D721Med (cell line): ENCODE results near the gene LDLRAD4.

Experiments used
- DNase-seq: peaks from one replicate; pipeline ENCODE4 v3.0.0; 2011; ENCODE audit warnings: low spot score; ENCODE audit not compliant: insufficient read length
- FAIRE-seq: peaks from 2 replicates; lab custom pipeline; 2011; peaks lifted over from hg19 to GRCh38; lab: Jason Lieb, UNC
- TF ChIP-seq, protein P1 (sequence below): IDR thresholded peaks from 2 replicates; pipeline ENCODE4 v1.5.1; 2012; ENCODE audit warnings: mild to moderate bottlenecking, control low read depth; ENCODE audit not compliant: insufficient read depth; ENCODE audit errors: missing control alignments

LDLRAD4 gene

DNA sequence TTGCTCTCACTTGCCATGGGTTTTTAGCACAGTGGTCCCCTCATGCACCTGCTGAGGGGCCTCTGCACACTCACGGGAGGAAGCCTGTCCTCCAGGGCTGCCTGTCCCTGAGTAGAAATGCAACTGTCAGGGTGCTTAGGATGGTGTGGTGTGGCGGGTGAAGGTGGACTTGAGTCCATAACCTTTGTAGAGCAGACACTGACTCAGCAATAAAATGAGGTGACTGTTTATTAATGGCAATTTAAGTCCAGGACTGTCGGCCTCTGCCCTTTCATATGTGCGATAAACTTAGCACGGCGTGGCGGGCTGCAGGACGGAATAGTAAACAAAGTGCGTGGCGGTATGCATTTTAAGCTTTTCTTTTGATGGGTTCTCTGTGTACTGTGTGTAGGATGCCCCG, 188.2 kb downstream of the LDLRAD4 start:
- TF ChIP-seq, protein P1, sequence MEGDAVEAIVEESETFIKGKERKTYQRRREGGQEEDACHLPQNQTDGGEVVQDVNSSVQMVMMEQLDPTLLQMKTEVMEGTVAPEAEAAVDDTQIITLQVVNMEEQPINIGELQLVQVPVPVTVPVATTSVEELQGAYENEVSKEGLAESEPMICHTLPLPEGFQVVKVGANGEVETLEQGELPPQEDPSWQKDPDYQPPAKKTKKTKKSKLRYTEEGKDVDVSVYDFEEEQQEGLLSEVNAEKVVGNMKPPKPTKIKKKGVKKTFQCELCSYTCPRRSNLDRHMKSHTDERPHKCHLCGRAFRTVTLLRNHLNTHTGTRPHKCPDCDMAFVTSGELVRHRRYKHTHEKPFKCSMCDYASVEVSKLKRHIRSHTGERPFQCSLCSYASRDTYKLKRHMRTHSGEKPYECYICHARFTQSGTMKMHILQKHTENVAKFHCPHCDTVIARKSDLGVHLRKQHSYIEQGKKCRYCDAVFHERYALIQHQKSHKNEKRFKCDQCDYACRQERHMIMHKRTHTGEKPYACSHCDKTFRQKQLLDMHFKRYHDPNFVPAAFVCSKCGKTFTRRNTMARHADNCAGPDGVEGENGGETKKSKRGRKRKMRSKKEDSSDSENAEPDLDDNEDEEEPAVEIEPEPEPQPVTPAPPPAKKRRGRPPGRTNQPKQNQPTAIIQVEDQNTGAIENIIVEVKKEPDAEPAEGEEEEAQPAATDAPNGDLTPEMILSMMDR, result no peak
- FAIRE-seq (no peak), DNase-seq (no peak)

DNA sequence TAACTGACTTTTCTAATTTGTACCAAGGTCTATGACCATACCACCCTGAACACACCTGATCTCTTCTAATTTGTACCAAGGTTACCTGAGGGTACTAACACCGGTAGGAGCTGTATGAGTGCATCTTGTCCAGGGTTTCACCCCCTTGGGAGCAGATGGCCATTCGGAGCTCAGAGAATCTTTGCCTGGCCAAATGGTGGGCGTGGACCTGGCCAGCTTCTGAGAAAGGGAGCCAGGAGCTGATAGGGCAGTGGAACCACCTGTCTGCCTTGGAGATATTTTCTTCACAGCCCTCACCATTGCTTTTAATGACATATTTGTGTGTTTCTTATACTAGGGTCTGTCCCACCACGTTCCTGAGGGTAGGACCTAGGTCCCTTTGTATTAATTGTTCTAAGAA, 188.9 kb downstream of the LDLRAD4 start:
- TF ChIP-seq, protein P1, result no peak
- no peak for FAIRE-seq
- no peak for DNase-seq

DNA sequence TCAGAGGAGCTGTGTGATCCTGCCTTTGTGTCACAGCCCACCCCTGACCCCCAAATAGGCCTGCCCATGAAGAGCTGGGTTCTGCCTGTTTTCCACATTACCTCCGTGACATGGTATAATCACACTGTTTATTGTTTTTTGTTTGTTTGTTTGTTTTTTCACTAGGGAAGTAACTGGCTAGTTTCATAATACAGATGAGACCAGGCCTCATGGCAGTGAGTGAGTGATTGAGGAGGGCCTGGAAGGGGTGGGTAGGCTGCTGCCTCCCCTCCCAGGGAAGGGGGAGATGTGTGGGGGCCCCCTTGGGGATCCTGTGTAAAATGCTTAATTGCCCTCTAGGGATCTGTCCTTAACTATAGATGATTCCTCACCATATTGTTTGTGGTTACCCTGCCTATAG, 190.5 kb downstream of the LDLRAD4 start:
- DNase-seq (no peak), FAIRE-seq (no peak)
- TF ChIP-seq, protein P1, result no peak

DNA sequence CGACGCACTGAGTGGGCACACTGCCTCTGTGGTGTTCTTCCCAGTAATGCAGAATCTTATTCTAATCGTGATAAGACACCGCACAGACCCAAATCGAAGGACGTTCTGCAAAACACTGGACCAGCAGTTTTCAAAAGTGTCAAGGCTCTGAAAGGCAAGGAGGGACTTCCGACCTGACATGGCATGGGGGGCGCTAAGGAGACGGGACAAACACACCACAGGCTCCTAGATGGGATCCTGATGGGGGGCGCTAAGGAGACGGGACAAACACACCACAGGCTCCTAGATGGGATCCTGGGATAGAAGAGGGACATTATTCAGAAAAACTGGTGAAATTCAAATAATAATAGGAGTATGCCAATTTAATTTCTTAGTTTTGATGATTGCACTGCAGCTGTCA, 191.4 kb downstream of the LDLRAD4 start:
- no peak for FAIRE-seq

DNA sequence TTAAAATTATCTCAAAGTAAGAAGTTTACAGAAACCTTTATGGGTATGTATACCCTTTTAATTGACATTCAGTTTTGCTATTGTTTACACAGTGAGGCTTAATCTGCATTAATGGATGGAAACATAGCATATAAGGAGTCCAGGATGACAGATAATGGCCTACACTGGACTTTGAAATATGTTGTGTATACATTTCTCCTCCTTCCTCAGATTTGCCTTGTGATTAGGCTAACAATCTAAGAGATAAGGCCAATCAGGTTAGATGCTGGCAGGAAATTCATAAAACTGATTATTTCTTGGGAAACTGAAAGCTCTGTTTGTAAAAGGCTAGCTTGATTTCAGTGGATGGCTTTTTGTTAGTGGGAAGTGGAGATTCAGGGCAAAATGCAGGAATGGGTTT, 191.9 kb downstream of the LDLRAD4 start:
- no peak for FAIRE-seq
- TF ChIP-seq, protein P1, result no peak

More for the DNA sequence above, 191.4 kb downstream of the LDLRAD4 start:
- DNase-seq, result no peak
- TF ChIP-seq, protein P1, result no peak

DNA sequence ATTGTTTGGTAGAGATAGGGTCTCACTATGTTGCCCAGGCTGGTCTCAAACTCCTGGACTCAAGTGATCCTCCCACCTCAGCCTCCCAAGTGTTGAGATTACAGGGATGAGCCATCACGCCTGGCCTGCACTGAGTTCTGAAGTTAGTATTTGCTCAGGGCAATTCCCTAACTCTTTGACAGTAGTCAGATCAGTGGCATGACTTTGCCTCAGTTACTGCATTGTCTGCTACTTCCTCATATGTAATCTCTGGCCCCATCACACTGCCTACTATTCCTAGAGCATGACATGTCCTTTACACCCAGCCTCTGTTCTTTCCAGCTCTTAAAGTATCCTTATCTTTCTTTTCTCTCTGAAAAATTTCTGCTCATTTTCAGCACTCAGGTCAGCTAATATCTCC, 193.5 kb downstream of the LDLRAD4 start:
- FAIRE-seq, result no peak
- TF ChIP-seq, protein P1, result no peak
- no peak for DNase-seq

More for the DNA sequence above, 191.9 kb downstream of the LDLRAD4 start:
- DNase-seq, result no peak

DNA sequence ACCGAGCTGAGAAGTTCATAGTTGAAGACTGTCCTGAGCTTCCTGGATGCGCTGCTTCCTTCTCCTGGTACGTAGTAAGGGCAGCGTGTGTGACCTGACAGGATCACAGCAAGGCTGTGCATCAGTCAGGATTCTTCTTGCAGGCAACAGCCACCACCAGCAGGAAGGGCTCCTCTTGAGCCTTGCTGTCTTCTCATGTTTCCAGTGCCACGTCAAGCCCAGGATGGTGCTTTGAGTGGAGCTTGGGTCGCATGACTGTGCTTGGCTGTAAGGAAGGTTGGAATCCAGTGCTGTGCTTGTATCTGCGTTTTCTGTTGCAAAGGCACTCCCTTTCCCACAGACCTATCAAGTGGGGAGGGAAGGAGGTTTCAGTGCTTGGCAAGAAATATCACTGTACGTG, 194.3 kb downstream of the LDLRAD4 start:
- FAIRE-seq, result no peak
- no peak for DNase-seq
- TF ChIP-seq, protein P1, result no peak
